Neural crest cell (in vitro differentiated cells): Measurements from ENCODE around the gene FMNL2. TPM values are rescaled to one million over a fixed set of nuclear protein-coding genes. Genes with fewer than 3 reads are reported as not detected.

Experiments
- DNase-seq: peaks from one replicate; pipeline ENCODE4 v3.0.0; 2021; ENCODE audit warnings: low read depth, mixed read lengths, low spot score
- H3K27ac Mint-ChIP-seq: one replicate; pipeline ENCODE4 v1.8.0; 2021; ENCODE audit warnings: mild to moderate bottlenecking, mixed read lengths; ENCODE audit not compliant: unreplicated experiment
- H3K27me3 Mint-ChIP-seq: 2 replicates; pipeline ENCODE4 v1.8.0; 2021; ENCODE audit warnings: low read depth, mild to moderate bottlenecking, mixed read lengths
- H3K36me3 Mint-ChIP-seq: 2 replicates; pipeline ENCODE4 v1.8.0; 2021; ENCODE audit warnings: low read depth, mild to moderate bottlenecking, mixed read lengths
- H3K4me1 Mint-ChIP-seq: 2 replicates; pipeline ENCODE4 v1.8.0; 2021; ENCODE audit warnings: mixed read lengths
- H3K4me3 Mint-ChIP-seq: one replicate; pipeline ENCODE4 v1.8.0; 2021; ENCODE audit warnings: mild to moderate bottlenecking, mixed read lengths
- H3K9me3 Mint-ChIP-seq: 2 replicates; pipeline ENCODE4 v1.8.0; 2021; ENCODE audit warnings: mixed read lengths
- CTCF ChIP-seq: fragments of 200-600 bp; sonication (generic); conservative IDR thresholded peaks from 2 replicates; pipeline ENCODE4 v1.5.0; 2021; ENCODE audit warnings: antibody characterized with exemption, mild to moderate bottlenecking
- total RNA-seq: library from RNA; stranded (reverse); gene quantifications from 2 replicates; pipeline ENCODE4 v1.2.1, GENCODE V29; 2021

The FMNL2 gene
- total RNA-seq, 1 donor from 2014 or later = 54.9 TPM

GRCh38 chr2:152562198-152562884 lies 227.4 kb downstream of the FMNL2 start:
- H3K9me3 Mint-ChIP-seq = no peaks in the 10 kb centered on the region
- TF ChIP-seq CTCF = no peak
- no peak for DNase-seq
- peaks cover 19% of the 10 kb centered on the region for H3K4me1 Mint-ChIP-seq
- H3K36me3 Mint-ChIP-seq = no peaks in the 10 kb centered on the region
- H3K4me3 Mint-ChIP-seq = no peak overlapping the region
- no peak overlapping the region for H3K27ac Mint-ChIP-seq
- H3K27me3 Mint-ChIP-seq = no peaks in the 10 kb centered on the region

- Mint-ChIP-seq H3K4me1 (peaks cover 11% of the 10 kb centered on the region), H3K4me3 (no peak overlapping the region), H3K36me3 (no peaks in the 10 kb centered on the region), H3K9me3 (no peaks in the 10 kb centered on the region), H3K27ac (no peak overlapping the region), H3K27me3 (no peaks in the 10 kb centered on the region)
- DNase-seq = no peak
- no peak for TF ChIP-seq CTCF
Measured at GRCh38 chr2:152563764-152564163, 228.8 kb downstream of the FMNL2 start.

GRCh38 chr2:152564754-152565551 lies 230.0 kb downstream of the FMNL2 start:
- no peaks in the 10 kb centered on the region for H3K9me3 Mint-ChIP-seq
- H3K27ac Mint-ChIP-seq = no peak overlapping the region
- no peak for DNase-seq
- no peak for TF ChIP-seq CTCF
- H3K4me3 Mint-ChIP-seq = no peak overlapping the region
- H3K4me1 Mint-ChIP-seq = peaks cover 11% of the 10 kb centered on the region
- peaks cover 5% of the 10 kb centered on the region for H3K36me3 Mint-ChIP-seq
- no peaks in the 10 kb centered on the region for H3K27me3 Mint-ChIP-seq

- no peak for TF ChIP-seq CTCF
- no peaks in the 10 kb centered on the region for H3K9me3 Mint-ChIP-seq
- H3K4me3 Mint-ChIP-seq = no peak overlapping the region
- no peak for DNase-seq
- H3K27ac Mint-ChIP-seq = no peak overlapping the region
- peaks cover 14% of the 10 kb centered on the region for H3K4me1 Mint-ChIP-seq
- peaks cover 5% of the 10 kb centered on the region for H3K36me3 Mint-ChIP-seq
- no peaks in the 10 kb centered on the region for H3K27me3 Mint-ChIP-seq
Measured at GRCh38 chr2:152565884-152566727, 231.1 kb downstream of the FMNL2 start.

GRCh38 chr2:152566728-152567069 lies 231.7 kb downstream of the FMNL2 start:
- no peaks in the 10 kb centered on the region for H3K27me3 Mint-ChIP-seq
- H3K4me3 Mint-ChIP-seq = no peak overlapping the region
- DNase-seq = no peak
- peaks cover 5% of the 10 kb centered on the region for H3K36me3 Mint-ChIP-seq
- no peak for TF ChIP-seq CTCF
- no peaks in the 10 kb centered on the region for H3K9me3 Mint-ChIP-seq
- peaks cover 14% of the 10 kb centered on the region for H3K4me1 Mint-ChIP-seq
- peak overlapping the region; percentile 36 for H3K27ac Mint-ChIP-seq
